GM19452 (cell line): ENCODE data around the gene LSAMP.
A peak's percentile ranks its signal among the peaks of the same experiment; 100 is the strongest.

Source experiments
- ATAC-seq: cut with Tn5 transposase; IDR thresholded peaks from one replicate; pipeline ENCODE4 v1.9.1; 2021; ENCODE audit not compliant: unreplicated experiment

The LSAMP gene

DNA sequence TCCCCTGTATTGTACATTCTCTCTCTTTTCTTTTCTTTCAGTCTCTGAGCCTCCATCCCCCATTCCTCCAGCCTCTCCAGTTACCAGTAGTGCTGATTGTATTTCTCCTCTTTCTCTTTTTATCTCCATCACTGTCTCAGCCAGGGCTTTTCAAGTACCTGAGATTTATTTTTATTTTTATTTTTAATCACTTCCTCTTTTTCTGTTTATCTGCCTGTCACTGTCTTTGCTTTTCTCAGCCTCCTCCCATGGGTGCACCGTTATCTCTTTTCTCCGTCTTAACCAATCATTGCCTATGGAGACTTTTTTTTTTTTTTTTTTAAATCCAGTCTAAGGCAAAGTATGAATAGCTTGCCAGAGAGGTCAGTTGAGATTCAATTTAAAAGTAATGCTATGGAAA, 462.7 kb downstream of the LSAMP start:
- no peak for ATAC-seq

DNA sequence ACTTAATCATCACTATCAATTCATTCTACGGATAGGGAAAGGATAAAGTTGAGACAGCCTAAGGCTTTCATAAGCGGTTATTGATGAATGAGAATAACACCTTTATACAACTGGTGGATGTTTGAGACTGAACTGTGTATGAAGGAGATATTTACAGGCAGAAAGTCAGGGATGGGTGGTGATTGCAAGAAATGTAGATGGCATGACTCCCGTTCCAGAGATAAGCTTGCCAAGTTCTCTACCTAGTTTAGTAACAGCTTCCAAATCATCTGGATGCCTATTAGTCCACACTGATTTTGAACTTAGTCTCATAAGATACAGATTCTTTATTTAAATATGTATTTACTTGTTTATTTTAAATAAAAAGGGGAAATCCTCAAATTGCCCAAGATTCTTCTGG, 463.2 kb downstream of the LSAMP start:
- ATAC-seq = no peak

DNA sequence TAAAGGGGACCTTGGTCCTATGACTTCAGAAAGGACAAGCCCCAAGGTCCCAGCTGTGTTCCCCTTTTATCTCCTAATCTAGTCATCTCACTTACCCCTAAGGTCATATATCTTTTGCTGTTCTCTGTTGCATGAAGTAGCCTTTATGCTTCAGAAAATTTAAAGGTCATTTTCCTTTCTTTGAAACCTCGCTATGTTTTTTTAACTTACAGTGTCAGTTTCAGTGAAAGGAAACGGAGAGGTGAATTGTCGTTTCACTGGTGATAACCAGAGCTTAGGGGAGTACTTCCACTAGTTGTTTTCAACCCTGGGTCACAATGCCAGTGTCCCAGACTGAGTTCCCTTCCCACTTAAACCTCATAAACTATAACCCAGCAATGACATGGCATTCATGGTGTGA, 464.6 kb downstream of the LSAMP start:
- no peak for ATAC-seq

DNA sequence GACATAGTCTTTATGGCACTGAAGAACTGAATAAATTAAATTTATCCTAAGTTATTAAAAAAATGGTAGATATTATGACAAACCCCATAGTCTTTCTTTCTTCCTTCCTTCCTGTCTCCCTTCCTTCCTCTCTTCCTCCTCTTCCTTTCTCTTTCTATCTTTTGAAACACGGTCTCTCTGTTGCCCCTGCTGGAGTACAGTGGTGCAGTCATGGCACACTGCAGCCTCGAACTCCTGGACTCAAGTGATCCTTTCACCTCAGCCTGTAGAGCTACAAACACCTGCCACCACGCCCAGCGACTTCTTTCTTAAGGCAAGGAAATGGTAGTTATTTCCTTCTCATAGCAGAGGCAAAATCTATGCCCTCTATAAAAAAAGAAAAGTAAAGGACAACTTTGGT, 467.4 kb downstream of the LSAMP start:
- ATAC-seq = no peak

DNA sequence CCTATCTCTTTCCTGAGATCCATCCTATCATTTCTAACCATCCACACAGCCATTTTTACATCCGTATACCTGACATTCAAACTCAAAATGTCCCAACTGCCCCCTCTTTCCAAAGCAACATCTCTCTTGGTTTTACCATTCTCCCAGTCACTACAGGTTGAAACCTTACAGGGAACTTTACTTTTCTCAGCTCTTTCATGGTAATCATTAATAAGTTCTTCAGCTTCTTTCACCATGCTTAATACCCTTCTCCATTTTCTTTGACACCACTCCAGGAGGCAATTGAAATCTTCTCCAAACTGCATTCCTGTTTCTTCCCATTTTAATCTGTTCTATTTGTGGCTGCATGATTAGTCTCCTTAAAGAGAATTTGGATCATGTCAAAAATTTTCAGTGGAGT, 469.5 kb downstream of the LSAMP start:
- peak; percentile 18 for ATAC-seq

DNA sequence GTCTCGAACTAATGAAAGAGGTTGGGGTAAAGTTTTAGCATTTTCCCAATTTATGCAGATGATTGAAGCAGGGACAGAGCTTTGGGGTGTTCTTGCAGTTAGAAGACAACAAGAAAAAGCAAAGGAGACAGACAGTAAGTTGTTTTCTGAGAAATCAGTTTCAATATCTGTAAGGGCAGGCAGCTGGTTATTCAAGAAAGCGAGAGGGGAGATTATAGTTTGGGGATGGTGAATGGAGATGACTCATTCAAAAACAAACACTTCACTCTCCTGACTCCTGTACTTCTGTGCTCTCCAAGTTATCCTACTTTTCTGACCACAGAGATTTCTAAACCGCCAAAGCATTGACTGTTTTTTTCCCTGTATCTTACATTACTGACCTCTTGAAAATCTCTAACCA, 469.9 kb downstream of the LSAMP start:
- ATAC-seq = peak; percentile 62

DNA sequence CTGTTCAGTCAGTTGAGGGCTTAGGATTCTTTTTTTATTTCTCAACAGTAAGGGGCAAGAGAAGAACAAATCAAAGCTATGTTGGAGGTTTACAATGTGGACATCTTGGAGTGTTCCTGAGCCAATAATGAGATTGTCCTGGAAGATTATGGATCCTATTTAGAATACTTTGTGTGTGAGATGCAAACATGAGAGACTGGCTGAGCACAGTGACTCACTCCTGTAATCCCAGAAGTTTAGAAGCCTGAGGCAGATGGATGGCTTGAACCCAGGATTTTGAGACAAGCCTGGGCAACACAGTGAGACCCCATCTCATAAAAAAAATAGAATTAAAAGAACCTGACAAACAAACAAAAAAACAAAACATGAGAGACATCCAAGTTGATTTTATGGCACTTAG, 470.3 kb downstream of the LSAMP start:
- ATAC-seq = no peak

DNA sequence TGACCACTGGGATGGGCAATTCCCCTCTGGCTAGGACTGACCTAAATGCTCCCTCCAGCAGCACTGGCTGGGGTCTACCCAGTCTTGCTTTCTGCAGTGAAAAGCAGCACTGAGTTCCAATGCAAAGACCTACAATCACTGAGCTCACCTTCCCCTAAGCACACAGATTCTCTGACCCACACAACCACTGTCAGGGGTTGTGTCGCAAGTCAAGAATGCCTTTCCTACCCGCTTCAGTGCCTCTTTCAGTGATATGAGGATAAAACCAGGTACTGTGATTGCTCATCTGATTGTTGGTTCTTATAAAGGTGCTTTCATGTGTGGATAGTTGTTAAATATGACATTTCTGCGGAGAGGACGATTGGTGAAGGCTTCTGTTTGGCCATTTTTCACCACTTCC, 476.4 kb downstream of the LSAMP start:
- no peak for ATAC-seq

DNA sequence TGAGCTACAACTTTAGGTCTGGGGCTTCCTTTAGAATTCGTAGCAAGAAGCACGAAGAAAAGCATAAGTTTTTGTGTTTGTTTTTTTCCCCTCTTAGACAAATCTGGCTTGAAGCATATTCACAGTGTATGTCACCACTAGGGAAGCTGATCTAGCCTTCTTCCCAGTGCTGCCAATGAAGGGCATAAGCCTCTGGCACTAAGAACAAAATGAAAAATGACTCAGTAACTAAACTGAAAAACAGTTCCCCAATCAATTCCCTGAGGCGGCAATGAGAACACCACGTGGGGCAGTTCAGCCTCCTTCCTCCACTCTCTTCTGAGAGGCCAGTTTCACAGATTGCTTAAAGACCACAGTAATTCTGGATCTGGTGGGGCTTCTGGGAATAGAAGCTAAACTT, 483.9 kb downstream of the LSAMP start:
- ATAC-seq = no peak

DNA sequence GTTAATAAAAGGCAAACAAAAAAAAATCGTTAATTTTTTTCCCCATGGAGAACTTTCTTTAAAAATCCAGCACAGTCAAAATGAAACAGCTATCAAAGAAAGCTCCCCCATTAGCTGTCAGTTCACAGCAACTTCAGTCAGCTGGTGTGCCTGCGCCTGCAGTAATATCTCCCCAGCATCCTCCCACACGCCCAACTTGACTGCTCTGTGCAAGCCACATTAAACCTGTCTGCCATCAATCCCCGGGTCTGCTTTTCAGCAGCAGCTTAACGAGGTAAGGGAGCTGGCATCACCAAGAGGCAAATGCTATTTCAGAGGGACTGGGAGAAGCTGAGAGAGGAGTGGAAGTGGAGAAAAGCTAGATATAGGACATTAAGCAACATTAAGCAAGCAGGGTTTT, 484.5 kb downstream of the LSAMP start:
- no peak for ATAC-seq

DNA sequence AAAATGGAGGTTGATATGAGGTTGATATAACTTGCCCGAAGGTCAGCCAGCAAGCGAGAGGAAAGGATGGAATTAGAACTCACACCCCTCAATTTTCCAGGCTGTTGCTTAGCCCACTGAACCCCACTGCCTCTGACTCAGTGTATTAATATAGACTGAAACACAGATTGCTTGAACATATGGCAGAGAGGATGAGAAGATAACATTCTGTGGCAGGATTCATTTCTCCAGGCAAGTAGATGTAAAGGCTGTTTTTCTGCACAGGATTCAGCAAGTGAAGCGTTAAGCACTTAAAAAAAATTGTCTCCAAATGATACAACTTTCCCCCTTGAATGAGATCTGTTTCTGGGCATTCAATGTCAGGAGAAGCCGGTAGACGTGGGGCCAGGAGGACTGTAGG, 486.8 kb downstream of the LSAMP start:
- ATAC-seq = no peak

DNA sequence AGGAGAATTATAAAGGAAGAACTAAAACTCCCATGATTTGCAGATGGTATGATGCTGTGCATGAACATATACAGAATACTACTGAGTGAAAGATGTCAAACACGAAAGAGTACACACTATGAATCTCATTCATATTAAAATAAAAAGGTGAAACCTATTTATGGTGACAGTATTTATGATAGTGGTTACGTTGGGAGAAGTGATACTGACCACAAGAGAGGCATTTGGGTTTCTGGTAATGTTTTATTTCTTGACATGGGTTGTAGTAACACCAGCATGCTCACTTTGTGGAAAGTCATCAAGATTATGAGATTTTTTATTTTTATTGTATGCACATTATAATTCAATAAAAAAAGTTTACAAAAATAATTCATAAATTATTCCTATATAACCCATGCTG, 498.0 kb downstream of the LSAMP start:
- peak; percentile 53 for ATAC-seq

DNA sequence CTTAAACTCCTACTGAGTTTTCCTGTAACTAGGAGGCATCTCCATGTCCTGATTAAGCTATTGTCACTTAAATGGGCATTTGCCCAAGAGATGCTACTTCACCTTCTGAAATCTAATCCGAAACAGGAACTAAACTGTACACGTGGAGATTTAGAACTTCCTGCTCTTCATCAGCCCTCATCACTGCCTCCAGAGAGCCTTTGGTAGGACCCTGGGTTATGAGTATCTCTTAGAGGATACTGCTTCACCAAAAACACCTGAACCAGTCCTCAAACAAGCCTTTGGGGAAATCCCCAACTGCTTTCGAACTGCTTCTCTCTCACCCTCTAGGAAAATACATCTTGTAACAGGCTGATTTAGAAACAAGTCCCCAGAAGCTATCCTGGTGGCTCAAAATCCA, 501.7 kb downstream of the LSAMP start:
- peak; percentile 60 for ATAC-seq

DNA sequence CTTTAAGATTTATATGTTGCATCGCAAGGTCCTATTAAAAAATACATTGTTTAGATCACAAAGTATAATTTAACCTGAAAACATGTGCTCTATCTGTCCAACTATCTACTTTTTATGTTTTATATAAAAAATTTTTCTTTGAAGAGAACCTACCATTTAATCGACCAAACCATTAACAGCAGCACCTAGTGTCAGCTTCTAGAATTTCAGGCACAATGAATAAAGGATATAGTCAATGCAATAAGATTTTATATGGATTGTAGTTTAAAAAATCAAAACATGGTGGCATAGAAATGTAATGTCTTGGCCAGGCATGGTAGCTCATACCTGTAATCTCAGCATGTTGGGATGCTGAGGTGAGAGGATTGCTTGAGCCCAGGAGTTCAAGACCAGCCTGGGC, 508.2 kb downstream of the LSAMP start:
- ATAC-seq = no peak

DNA sequence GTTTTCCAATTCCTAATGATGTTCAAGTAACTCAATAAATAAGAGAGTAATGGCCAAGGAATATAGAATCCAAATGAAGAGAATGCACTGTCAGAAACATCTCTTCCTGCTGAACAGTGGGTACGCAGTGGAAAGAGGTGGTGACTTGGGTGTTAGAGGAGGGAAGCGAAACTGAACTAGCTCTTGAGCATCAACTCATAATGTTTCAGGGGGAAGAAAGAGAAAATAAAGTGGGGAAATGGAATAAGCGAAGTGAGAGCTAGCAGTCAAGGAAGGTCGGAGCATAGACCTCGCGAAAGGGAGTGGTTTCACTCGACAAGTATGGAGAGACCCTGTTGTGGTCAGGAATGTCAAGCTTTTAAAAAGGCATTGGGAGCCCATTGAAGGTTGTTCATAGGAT, 512.5 kb downstream of the LSAMP start:
- ATAC-seq = no peak

DNA sequence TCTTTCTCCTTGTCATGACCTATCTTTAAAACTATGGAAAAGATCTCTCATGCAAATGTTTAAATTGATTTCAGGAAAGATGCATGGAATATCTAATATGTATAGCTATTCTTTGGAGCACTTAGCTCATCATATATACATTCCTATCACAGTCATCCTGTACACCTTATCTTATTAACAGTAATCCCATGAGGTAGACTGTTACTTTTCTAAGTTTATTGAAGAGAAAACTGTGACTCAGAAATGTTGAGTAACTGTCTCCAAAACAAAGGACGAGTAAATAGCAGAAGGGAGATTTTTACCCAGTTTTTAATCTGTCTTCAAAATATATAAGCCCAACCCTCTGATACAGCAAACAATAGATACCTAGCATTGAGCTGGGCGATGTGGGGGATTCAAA, 513.7 kb downstream of the LSAMP start:
- no peak for ATAC-seq

DNA sequence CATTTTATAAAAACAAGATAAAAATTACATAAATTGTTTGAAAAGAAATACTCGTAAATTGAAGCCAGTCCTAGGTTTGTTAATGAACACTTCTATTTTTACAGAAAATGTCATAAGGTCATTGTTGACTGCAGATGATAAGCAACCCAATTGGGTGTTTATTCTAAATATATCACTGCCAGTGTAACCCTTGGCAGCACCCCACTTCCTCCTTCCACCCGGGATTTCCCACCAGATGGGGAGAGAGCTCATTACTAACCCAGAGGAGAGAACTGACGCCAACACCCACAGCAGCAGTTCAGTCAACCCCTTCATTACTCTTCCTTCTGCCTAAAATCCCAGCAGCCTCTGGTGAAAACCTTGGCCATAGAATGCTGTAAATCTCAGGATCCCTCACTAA, 514.4 kb downstream of the LSAMP start:
- no peak for ATAC-seq

DNA sequence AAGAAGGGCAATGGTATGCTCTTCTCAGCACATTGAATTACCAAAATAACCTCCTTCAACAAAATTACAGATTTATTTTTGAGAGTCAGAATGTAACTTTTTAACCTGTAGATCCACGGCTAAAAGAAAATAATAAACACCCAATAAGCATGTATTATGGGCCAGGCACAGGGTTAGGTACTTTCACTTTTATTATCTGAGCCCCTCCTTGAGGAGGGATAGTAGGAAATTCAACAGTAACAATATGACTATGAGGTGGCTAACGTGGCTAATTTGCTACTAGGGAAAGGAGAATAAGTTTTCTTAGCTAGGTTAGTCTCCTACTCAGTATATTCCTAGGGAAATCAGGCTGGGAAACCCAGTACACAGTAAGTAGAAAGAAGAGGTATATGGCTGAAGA, 515.1 kb downstream of the LSAMP start:
- ATAC-seq = peak; percentile 52

DNA sequence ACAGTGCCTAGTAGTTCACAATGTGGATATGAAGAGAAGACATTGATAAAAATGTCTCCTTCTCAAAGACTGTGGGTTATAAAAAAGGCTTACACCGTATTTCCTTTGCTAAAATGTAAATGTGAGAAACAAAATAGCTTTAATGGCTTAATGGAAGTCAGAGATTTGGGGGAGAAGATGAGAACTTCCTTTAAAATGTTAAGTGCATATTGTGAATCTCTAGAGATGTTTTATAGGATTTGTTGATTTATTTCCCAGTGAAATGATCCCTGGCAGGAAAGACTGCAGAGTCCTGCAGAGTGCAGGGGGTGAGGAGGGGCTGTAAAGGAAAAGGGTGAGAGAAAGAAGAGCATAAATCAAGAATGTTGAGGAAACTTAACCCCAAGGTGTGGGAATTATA, 516.9 kb downstream of the LSAMP start:
- no peak for ATAC-seq

DNA sequence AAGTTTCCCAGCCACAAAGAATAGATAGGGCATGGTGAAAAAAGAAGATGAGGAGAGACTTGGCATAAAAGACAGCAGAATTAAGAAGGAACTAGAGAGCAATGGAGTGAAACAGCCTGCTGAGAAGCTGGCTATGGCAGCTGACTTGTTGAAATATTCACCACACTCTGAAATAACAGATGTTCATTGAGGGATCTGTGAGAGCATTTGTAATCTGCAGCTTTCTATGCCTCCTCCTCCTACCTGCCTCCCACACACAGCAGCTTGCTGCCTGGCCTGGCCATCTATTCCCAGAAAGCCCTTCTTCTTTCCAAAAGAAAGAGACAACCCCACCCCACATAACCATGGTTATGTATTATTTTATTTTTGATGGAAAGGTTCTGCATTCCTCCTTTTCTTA, 518.1 kb downstream of the LSAMP start:
- ATAC-seq = no peak

DNA sequence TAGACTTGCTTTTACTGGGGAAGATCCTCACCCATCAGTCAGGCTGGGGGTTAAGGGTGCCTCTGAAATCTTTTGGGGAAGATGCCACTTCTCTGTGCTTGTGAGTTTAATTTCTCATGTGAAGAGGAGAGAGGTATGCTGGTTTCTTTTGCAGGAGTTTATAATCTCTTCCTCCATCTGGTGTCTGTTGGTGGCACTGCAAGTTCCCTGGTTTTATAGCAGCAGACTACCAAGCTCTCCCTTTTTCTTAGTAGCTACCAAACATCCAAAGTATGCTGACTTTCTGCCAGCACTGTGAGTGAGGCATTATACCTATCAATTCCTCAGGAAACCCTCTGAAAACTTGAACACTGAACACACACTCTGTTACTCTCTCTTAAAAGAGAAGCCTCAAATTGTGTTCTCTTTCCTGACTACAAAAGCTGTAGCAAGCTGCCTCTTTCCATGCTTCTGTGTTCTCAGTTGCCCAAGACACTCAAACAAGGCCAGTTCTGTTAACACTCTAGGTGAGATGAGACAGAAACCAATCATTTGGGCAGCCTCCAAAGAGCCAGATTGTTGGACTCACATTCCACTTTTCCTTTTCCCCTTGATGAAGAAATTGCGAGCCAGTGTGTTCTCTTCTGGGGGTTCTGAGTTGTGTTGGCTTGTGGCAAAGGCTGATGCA, 522.5 kb downstream of the LSAMP start:
- no peak for ATAC-seq

DNA sequence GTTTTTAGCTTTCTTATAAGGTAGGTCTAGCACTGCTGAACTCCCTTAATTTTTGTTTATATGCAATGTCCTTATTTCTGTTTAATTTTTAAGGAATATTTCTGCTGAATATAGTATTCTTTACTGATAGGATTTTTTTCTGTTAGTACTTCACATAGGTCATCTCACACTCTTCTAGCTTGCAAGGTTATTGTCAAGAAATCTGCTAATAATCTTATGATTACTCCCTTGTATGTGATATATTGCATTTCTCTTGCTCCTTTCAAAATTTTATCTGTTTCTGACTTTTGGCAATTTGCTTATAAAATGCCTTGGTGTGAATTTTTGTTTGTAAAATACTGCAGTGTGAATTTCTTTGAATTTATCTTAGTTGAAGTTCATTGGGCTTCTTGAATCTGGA, 523.6 kb downstream of the LSAMP start:
- ATAC-seq = no peak

DNA sequence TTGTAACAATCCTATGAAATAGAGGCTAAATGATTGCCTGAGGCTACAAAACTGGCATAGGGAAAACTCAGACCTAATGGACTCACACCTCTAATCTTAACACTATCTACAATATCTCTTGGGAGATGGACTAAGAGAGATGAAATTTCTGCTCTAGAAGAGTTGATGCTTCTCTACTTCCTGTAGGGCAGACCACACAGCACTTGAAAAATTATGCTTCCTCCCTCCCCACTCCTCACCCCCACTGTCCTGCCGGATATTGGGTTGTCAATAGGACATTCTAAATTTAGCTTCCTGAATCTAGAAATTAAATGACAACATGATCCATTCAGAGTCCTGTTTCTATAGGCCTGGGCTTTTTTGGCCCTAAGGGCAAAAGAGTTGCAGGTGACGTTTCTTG, 526.4 kb downstream of the LSAMP start:
- ATAC-seq = no peak

DNA sequence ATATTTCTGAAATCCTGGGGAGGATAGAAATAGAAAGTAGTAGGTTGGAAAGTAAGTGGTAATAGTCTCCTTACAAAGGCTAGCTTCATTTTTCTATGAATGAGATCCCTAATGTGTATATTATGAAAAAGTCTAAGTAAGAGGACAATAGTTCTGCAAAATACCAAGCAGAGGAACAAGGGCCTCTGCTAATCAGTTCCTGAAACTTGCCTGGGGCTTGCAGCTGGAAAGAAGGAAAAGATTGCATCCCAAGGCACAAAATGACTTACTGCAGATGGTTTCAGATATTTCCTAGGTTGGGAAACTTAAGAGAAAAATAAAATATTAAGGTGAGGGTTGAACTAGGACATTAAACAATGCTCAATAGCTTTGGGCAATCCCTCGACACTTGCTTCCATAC, 528.4 kb downstream of the LSAMP start:
- ATAC-seq = no peak
